H7 (cell line): Measurements from ENCODE around the gene FCRL6. TPM values are rescaled to one million over a fixed set of nuclear protein-coding genes. Genes with fewer than 3 reads are reported as not detected.

Experiments used
- DNase-seq: peaks from one replicate; pipeline ENCODE4 v3.0.0; 2012
- H3K27me3 ChIP-seq: 2 replicates; pipeline ENCODE4 v1.6.0; 2011; ENCODE audit warnings: mild to moderate bottlenecking, low read length; ENCODE audit not compliant: control insufficient read depth, insufficient read depth
- H3K36me3 ChIP-seq: replicated peaks from 2 replicates; pipeline ENCODE4 v1.5.1; 2011; ENCODE audit warnings: low read length; ENCODE audit not compliant: control insufficient read depth, insufficient read depth
- H3K4me3 ChIP-seq: 2 replicates; pipeline ENCODE4 v1.5.1; 2011; ENCODE audit warnings: low read depth, mild to moderate bottlenecking, control low read depth, low read length, moderate library complexity; ENCODE audit not compliant: insufficient read depth
- total RNA-seq: library from RNA; depleted of rRNA; stranded (reverse); fragments of >200 nt; shearing (Covaris generic); gene quantifications from 2 replicates; pipeline ENCODE4 v1.2.3, GENCODE V29; 2014

The FCRL6 gene
- total RNA-seq, 1 experiment from 2014 or later: not detected

DNA sequence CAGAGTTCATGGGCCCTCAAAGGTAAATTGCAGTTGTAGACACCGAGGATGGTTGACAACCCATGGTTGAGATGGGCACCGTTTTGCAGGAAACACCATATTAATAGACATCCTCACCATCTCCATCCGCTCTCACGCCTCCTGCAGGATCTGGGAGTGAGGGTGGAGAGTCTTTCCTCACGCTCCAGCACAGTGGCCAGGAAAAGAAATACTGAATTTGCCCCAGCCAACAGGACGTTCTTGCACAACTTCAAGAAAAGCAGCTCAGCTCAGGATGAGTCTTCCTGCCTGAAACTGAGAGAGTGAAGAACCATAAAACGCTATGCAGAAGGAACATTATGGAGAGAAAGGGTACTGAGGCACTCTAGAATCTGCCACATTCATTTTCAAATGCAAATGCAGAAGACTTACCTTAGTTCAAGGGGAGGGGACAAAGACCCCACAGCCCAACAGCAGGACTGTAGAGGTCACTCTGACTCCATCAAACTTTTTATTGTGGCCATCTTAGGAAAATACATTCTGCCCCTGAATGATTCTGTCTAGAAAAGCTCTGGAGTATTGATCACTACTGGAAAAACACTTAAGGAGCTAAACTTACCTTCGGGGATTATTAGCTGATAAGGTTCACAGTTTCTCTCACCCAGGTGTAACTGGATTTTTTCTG, 33.8 kb downstream of the FCRL6 start:
- Histone ChIP-seq H3K36me3 (no peaks in the 10 kb centered on the region), H3K4me3 (no peak overlapping the region), H3K27me3 (peaks cover 5% of the 10 kb centered on the region; the same call in 1 of the 2 replicates)
- DNase-seq: no peak

DNA sequence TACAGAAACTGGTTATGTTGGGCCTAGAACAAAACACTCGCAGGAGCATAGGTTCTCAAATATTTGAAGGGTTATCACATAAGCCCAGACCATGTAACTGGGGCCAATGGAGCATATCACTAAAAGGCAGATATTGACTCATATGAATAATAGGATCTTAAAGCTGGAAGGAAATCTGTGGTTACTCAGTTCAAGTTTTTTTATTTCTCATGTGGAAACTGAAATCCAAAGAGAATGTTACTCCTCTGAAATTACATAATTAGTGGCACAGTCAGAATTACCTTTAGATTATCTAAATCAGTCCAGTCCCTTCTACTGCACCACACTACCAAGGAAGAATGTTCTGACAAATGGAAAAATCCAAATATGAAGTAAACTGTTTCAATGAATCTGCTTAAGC, 36.6 kb downstream of the FCRL6 start:
- no peak overlapping the region for H3K4me3 ChIP-seq
- H3K27me3 ChIP-seq: peaks cover 3% of the 10 kb centered on the region; the same call in 1 of the 2 replicates
- DNase-seq: no peak
- no peaks in the 10 kb centered on the region for H3K36me3 ChIP-seq

GRCh38 chr1:159839116-159839849, 37.1 kb downstream of the FCRL6 start:
- DNase-seq: no peak
- H3K36me3 ChIP-seq: no peaks in the 10 kb centered on the region
- H3K4me3 ChIP-seq: no peak overlapping the region
- H3K27me3 ChIP-seq: peaks cover 3% of the 10 kb centered on the region; the same call in 1 of the 2 replicates

DNA sequence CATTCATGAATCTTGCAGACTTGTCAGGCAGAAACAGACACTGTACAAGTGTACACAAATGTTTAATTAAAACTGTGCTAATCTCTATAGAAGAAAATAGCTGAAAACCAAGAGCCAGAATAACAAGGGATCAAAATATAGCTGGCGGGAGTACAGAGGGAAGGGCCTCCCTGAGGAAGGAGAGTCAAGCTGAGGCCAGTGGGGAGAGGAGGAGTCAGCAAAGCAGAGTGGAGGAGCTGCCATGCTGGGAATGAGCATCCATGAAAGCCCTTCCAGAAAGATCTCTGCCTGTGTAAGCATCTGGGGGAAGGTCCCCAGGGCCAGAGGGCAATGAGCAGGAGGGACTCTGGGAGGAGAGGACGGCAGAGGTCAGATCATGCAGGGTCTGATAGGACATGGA, 39.6 kb downstream of the FCRL6 start:
- peaks cover 1% of the 10 kb centered on the region; the same call in 1 of the 2 replicates for H3K27me3 ChIP-seq
- no peak for DNase-seq
- no peak overlapping the region for H3K4me3 ChIP-seq
- no peaks in the 10 kb centered on the region for H3K36me3 ChIP-seq

DNA sequence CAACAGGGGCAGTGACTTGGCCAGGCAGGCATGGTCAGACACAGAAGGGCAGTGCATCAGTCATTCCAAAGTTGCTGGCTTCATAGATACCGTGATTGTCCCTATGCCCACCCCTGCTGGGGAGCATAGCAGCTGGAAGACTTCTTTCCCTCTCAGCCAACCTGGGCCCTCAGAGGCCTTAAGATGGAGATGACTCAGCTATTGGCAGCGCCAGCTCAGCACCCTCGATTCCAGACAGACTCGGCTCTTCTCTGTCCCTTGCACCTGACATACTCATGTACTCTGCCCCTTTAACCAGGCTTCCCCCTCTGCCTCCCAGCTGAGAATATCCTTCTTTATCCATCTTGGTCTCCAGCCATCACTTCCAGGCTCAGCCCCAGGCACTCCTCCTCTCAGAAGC, 41.3 kb downstream of the FCRL6 start:
- DNase-seq: no peak

GRCh38 chr1:159845751-159846629, 43.8 kb downstream of the FCRL6 start:
- Histone ChIP-seq H3K27me3 (peaks cover 1% of the 10 kb centered on the region; the same call in 1 of the 2 replicates), H3K36me3 (no peaks in the 10 kb centered on the region), H3K4me3 (no peak overlapping the region)
- no peak for DNase-seq

More for the DNA sequence above, 41.3 kb downstream of the FCRL6 start:
- Histone ChIP-seq H3K36me3 (no peaks in the 10 kb centered on the region), H3K4me3 (no peak overlapping the region), H3K27me3 (peaks cover 1% of the 10 kb centered on the region; the same call in 1 of the 2 replicates)

DNA sequence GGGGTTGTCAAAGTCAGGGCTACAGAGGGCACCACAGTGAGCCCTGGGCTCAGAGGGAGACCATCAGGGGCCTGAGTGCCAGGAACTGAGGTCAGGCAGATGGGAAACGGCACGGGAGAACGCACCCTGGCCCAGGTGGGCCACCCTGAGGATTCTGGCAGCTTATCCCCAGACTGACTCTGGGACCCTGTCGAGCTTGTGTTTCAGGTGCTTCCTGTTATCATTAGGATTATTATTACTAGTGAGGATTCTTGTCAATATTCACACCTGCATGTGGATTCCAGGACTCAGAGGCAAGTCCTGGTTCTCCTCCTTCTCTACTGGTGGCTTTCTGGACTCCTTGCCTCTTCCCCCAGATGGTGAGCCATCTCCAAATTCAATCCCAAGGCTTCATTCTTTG, 45.1 kb downstream of the FCRL6 start:
- Histone ChIP-seq H3K27me3 (peaks cover 1% of the 10 kb centered on the region; the same call in 1 of the 2 replicates), H3K4me3 (no peak overlapping the region), H3K36me3 (no peaks in the 10 kb centered on the region)
- DNase-seq: no peak

- H3K27me3 ChIP-seq: peaks cover 1% of the 10 kb centered on the region; the same call in 1 of the 2 replicates
- H3K36me3 ChIP-seq: no peaks in the 10 kb centered on the region
- no peak overlapping the region for H3K4me3 ChIP-seq
- no peak for DNase-seq
Measured at GRCh38 chr1:159848326-159848725, 46.2 kb downstream of the FCRL6 start.

DNA sequence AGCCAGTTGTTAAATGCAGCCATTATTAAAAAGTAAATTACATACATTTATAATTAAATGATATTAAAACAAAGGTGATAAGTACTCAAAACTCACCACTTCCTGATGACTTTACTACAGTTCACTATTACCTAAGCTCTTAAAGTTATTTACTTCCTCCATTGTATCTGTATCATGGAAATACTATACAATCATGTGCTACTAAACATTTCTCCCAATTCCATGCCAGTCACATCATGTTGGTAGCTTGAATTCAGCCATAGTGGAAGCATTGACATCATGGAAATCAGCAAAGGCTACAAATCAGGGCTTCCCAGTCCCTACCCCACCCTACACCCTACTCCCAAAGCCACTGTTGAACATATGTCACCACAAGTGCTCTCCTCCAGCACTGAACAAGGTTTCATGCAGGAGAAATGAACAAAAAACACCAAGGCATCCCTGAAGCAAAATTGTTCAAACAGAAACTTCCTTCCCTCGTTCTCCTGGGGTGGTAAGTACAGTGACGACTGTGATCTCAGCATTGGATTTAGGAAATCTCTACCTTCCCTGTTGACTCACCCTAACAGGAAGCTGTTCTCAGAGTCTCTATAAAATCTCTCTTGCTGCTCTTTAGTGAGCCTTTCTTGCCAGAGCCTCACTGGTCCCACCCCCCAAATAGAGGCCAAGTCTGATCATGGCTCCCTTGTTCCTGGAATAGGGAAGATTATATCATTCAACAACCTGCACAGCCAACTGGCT, 47.6 kb downstream of the FCRL6 start:
- H3K27me3 ChIP-seq: peaks cover 12% of the 10 kb centered on the region
- DNase-seq: no peak
- H3K36me3 ChIP-seq: no peaks in the 10 kb centered on the region
- H3K4me3 ChIP-seq: no peak overlapping the region

DNA sequence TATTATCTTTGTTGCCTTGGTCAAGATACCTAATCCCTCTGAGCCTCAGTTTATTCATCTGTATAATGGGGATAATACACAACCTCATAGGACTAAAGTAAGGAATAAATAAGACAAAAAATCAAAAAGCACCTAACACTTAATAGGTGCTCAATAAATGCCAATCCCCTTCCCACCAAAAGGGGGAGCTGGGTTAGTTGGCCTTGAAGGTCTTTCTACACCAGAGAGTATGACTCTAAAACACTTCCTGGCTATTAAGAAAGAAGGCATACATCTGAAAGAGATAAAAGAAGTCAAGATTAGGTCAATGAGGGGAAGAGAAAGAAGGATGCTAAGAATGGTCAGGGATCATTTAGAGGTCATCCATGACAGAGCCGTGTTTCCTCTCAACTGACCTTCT, 49.2 kb downstream of the FCRL6 start:
- no peak for DNase-seq

GRCh38 chr1:159853417-159854115, 51.4 kb downstream of the FCRL6 start:
- no peaks in the 10 kb centered on the region for H3K36me3 ChIP-seq
- peak overlapping the region; percentile 60 for H3K4me3 ChIP-seq
- peaks cover 23% of the 10 kb centered on the region for H3K27me3 ChIP-seq
- DNase-seq: no peak

More for the DNA sequence above, 49.2 kb downstream of the FCRL6 start:
- Histone ChIP-seq H3K27me3 (peaks cover 23% of the 10 kb centered on the region), H3K4me3 (no peak overlapping the region), H3K36me3 (no peaks in the 10 kb centered on the region)

- peak; percentile 88 for DNase-seq
- Histone ChIP-seq H3K27me3 (peaks cover 23% of the 10 kb centered on the region), H3K4me3 (peak overlapping the region; percentile 60), H3K36me3 (no peaks in the 10 kb centered on the region)
Measured at GRCh38 chr1:159854116-159854692, 52.0 kb downstream of the FCRL6 start.

DNA sequence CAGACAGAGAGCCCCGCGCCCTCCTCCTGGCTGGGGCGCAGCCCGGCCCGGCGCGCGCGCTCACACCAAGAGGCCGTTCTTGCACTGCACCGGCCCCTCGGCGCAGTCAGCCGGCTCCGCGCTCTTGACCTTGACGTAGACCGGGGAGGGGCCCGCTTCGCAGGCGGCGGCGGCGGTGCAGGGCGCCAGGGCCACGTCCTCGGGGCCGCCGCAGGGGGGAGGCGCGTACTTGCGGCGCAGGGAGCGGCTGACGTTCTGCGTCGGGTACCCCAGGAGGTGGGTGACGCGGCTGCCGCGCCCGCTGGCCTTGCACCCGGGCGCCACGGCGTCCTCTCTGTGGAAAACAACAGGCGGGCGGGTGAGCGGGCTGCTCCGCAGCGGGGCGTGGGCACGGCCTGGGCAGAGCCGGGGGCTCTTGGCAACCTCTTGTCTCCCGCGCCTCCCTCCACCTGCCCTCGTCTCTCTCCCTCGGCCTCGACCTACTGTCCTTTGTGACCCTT, 52.6 kb downstream of the FCRL6 start:
- H3K4me3 ChIP-seq: peak overlapping the region; percentile 60
- H3K36me3 ChIP-seq: no peaks in the 10 kb centered on the region
- peak; percentile 89 for DNase-seq
- peaks cover 23% of the 10 kb centered on the region for H3K27me3 ChIP-seq
